Measurements from ENCODE around the gene ZBTB7B.
A peak's percentile ranks its signal among the peaks of the same experiment; 100 is the strongest.

ZBTB7B gene

GRCh38 chr1:155038602-155039307 is 36.2 kb downstream of the ZBTB7B start:
- no peak for DNase-seq (ENCODE audit: low spot score)

- no peak for DNase-seq (ENCODE audit: low spot score)
Measured at GRCh38 chr1:155039308-155039669, 36.7 kb downstream of the ZBTB7B start.

GRCh38 chr1:155040358-155041093 is 37.9 kb downstream of the ZBTB7B start:
- no peak for DNase-seq (ENCODE audit: low spot score)

- no peak for DNase-seq (ENCODE audit: low spot score)
Measured at GRCh38 chr1:155042789-155043188, 40.2 kb downstream of the ZBTB7B start.

- no peak for DNase-seq (ENCODE audit: low spot score)
Measured at GRCh38 chr1:155043301-155043702, 40.7 kb downstream of the ZBTB7B start.

GRCh38 chr1:155043793-155044192 is 41.2 kb downstream of the ZBTB7B start:
- DNase-seq (ENCODE audit: low spot score) = no peak

GRCh38 chr1:155044365-155044764 is 41.8 kb downstream of the ZBTB7B start:
- no peak for DNase-seq (ENCODE audit: low spot score)

- DNase-seq (ENCODE audit: low spot score) = peak; percentile 89
Measured at GRCh38 chr1:155044812-155045657, 42.4 kb downstream of the ZBTB7B start.

- DNase-seq (ENCODE audit: low spot score) = no peak
Measured at GRCh38 chr1:155048449-155049334, 46.1 kb downstream of the ZBTB7B start.

GRCh38 chr1:155049651-155050559 is 47.3 kb downstream of the ZBTB7B start:
- no peak for DNase-seq (ENCODE audit: low spot score)

- peak; percentile 77 for DNase-seq (ENCODE audit: low spot score)
Measured at GRCh38 chr1:155050560-155051341, 48.1 kb downstream of the ZBTB7B start, which contains the start of gene ADAM15. TSS of gene ADAM15 (plus strand) at chr1:155051316. CDS start at chr1:155051387, 71 bp downstream.

- no peak for DNase-seq (ENCODE audit: low spot score)
Measured at GRCh38 chr1:155051342-155051776, 48.8 kb downstream of the ZBTB7B start.

- no peak for DNase-seq (ENCODE audit: low spot score)
Measured at GRCh38 chr1:155051777-155052398, 49.3 kb downstream of the ZBTB7B start.

GRCh38 chr1:155052439-155053395 is 50.1 kb downstream of the ZBTB7B start:
- DNase-seq (ENCODE audit: low spot score) = no peak

- no peak for DNase-seq (ENCODE audit: low spot score)
Measured at GRCh38 chr1:155053531-155054105, 51.0 kb downstream of the ZBTB7B start.

- no peak for DNase-seq (ENCODE audit: low spot score)
Measured at GRCh38 chr1:155057104-155057503, 54.5 kb downstream of the ZBTB7B start.

- DNase-seq (ENCODE audit: low spot score) = no peak
Measured at GRCh38 chr1:155057788-155058211, 55.2 kb downstream of the ZBTB7B start.

GRCh38 chr1:155060736-155061135 is 58.1 kb downstream of the ZBTB7B start:
- DNase-seq (ENCODE audit: low spot score) = no peak
